GM19099 (cell line): ENCODE data around the gene PRG2.

Source experiments
- POLR2A ChIP-seq: IDR thresholded peaks from 3 replicates; pipeline ENCODE4 v1.6.1; 2011; ENCODE audit warnings: low read depth; ENCODE audit not compliant: insufficient read length; ENCODE audit errors: extremely low read depth

PRG2 gene

DNA sequence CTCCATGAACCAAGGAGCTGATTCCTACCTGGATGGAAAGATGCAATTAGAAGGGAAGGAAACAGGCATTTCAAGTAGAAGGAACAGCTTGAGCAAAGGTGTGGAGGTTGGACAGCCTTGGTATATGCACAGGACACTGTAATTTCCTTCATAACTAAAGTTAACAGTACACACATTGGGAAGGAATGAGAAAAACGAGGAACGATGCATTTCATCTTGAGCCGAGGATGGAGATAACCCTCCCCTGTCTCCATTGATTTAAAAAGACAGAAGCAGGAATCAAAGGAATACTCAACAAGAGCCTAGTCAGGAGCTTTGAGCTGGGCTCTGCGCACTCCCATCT is 2.3 kb upstream of the PRG2 start:
- no peak for TF ChIP-seq POLR2A

DNA sequence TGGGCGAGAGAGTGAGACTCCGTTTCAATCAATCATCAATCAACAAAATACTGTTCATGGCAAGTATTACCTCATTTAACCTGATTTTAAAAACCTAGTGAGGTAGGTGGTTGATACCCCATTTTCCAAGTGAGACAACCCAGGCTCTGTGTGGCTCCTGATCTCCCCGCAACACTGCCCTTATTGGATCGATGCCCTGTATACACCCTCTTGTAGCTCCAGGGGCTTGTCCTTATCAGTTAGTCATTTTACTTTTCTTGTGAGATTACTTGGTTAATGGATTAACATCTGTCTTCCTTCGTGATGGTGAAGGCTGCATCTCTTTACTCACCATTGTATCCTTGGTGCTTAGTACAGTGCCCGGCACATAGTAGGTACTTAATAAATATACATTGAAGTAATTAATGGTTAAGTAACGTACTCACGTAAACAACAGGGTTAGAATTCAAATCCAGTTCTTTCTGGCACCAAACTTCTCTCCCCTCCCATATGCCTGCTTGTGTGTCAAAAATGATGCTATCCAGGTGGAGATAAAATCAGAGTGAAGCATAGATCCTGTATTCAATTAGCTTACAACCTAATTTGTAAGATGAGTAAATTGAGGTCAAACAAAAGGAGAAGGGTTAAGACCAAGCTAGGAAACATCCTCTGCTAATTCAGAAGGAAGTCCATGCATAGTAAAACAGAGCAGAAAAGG is 1.8 kb upstream of the PRG2 start:
- TF ChIP-seq POLR2A: no peak

DNA sequence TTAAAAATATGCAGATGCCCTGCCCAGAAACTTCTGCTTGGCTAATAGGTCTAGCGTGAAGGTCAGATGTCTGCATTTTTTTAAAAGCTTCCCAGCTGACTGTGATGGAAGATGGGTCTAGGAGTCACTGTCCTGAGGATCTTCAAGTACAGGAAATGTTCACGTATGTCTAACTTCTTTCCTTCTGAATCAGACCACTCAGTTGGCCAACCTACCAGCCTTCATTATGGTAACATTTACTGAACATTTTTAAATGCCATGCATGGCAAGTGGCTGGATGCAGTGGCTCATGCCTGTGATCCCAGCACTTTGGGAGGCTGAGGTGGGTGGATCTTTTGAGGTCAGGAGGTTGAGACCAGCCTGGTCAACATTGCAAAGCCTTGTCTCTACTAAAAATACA is 1.1 kb upstream of the PRG2 start:
- no peak for TF ChIP-seq POLR2A

DNA sequence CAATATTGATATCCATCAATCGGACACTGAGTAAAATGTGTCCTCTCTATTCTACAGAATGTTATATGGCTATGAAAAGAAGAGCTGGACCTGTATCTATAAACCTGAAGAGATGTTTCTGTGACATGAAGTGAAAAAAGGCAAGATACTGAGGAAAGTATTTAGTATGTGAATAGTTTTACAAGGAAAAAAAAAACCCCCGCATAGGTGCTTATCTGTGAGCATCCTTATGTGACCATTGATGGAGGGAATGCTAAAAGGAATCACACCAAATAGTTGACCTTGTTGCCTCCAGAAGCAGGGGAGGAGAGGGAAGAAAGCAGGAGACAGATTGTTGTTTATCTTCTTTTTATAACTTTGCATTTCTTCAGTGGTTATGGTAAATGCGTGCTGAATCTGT is 661 bp upstream of the PRG2 start:
- no peak for TF ChIP-seq POLR2A

DNA sequence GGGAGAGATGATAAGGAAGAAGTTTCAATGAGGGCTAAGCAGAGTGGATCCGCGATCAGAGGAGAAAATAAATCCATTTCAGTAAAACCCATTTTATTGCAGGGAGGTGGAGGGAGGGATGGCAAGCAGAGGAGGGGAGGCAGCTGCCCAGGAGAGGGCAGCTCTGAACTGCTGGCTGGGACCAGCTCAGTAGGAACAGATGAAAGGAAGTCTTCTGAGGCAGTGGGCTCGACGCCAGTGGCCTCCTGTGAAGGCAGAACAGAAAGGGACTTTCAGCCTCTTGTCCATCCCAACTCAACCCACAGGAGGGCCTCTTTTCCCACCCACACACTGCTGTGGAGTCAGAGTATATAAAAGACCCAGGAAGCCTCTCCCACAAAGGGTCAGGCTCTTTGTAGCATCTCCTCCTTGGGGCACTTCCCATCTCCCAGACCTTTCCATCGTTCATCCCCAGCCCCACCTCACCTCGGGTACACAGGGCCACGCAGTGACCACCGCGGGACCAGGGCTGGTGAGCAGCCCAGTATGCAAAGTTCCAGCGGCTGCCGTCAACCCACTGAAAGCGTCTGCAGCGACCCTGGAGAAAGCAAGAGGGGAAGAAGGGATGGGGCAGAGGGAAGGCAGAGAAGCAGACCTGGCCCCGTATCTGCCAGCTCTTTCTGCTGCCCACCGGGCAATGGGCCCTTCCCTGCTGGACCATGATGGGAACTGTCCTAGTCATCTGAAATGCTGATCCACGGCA is 3.0 kb downstream of the PRG2 start:
- no peak for TF ChIP-seq POLR2A

DNA sequence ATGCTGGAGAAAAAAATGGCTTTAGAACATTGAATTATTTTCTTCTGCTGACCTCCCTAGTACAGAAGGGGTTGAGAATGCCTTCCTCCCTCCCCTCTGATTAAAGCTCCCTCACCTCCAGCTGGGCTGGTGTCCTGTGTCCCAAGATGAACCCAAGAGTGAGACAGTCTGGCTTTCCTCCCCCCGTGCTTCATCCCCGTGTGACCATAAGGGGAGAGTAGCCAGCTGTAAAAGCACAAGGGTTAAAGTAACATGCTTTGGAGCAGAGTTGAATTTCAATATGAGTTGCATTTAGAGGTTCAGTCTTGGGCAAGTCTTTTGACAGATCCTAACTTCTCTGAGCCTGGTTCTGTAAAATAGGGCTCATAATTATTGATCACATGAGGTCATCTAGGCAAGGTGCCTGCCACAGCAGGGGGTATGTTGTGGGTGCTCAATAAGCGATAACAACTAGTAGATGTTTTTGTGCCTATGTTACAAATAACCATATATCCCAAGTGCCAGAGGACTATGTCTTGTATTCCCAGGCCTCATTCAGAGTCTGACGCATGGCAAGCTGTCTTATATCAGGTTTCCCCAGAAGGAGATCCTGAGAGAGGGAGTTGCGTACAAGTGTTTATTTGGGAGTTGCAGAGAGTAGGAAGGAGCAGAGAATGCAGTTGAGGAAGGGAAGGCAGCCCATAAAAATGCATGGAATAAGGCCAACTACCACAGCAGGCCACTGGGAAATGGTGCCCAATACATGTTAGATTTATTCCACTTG is 4.1 kb downstream of the PRG2 start:
- no peak for TF ChIP-seq POLR2A

DNA sequence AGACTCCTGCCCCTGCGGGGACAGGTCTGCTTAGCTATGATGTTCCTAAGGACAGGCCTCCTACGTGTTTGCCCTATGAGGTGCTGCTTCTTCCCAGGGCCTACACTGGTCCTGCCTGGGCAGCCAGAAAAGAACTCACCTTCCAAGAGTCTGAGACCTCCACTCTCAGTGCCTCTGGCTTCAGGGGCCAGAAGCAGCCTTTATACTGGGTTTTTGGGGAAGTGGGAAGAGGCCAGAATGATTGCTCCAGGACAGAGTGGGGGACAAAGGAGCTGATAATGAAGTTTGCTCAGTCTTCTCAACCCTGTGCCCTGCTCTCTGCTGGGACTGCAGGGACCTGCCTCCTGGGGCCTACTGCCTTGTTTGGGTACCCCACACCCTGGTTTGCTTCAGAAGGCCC is 9.5 kb downstream of the PRG2 start, which contains the start of gene PRG3:
Gene PRG3 (minus strand): TSS at position 176 of the 400 bp plus-strand sequence. CDS start 442 bp downstream, outside the sequence.
- no peak for TF ChIP-seq POLR2A

DNA sequence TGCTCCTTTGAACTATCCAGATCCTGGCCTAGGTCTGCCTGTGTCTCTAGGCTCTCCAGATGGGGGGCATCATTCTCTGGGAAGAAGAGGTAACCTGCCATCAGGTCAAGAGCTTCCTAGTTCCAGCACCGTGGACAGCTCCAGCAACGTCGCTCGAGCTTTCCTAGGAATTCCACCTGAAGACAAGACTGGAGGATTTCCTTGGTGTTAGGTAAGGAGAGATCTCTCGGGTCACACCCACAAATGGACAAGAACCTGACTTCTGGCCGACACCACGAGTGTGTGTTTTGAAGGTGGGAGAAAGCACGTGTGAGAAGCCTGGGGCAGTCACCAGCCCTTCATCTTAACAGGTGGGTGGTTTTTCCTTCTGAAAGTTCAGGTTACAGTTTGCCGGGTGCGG is 10.7 kb downstream of the PRG2 start:
- no peak for TF ChIP-seq POLR2A

DNA sequence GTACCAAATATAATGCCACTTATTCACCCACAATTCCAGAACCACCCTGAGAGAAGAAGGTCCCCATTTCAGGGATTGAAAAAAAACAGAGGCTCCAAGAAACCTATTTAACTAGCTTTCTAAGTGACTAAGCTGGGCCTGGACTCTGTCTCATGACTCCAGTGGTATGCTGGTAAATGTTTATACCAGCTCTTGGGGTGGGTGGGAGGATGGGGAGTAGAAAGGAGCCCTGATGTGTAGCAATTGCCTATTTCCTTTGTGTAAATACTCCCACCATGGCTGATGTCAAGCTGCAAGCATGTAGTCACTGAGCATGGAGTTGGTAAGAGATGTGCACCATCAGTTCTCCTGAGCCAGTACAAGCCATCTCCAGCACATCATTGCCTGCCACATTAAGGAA is 12.3 kb downstream of the PRG2 start:
- TF ChIP-seq POLR2A: no peak

DNA sequence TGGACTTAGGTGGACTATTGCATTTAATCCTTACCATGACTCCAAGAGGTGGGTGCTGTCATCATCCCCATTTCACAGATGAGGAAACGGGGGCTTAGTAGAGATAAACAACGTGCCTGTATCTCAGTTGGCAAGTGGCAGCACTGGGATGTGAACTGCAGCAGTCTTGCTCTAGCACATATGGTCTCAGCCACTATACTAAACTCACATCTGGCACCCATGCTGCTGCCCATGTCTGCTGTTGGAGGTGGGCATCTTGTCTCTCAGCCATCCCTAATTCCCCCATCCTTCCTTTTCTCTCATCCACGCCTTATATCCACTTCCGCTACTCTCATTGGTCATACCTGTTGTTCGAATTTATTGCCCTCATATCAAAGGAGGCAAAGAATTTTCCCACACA is 13.3 kb downstream of the PRG2 start:
- TF ChIP-seq POLR2A: no peak

DNA sequence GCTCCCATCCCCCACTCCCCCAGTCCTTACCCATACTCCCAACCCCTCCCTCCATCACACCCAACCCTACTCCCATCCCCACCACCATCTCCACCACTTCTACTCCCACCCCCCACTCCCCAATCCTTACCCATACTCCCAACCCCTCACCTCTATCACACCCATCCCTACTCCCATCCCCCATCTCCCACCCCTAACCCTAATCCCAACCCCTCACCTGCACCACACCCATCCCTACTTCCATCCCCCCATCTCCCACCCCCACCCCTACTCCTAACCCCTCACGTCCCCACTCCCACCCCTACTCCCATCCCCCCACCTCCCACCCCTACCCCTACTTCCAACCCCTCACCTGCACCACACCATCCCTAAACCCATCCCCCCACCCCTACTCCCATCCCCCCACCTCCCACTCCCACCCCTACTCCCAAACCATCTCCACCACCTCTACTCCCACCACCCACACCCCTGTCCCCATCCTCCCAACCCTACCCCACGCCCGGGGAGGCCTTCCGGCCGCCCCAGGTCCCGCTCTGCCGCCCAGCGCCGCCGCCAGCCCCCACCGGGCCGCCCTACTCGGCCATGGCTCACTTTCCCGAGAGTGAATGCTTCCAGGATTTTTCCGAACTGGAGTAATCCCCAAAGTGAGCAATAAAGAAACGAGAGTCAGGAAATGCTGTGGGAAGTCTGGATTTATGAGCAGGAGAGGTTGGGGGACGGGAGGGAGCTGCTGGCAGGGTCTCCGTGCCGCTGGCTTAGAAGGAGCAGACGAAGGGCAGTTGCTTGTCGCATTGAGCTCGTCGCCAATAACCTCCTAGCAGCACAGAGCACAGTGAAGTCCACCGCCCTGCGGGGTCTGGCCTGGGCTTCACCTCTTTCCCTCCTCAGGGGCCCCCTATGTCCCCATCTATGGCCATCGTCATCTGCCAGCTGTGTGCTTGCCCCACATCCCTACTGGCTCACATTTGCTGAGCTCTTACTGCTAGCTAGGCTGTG is 14.1 kb downstream of the PRG2 start:
- no peak for TF ChIP-seq POLR2A

DNA sequence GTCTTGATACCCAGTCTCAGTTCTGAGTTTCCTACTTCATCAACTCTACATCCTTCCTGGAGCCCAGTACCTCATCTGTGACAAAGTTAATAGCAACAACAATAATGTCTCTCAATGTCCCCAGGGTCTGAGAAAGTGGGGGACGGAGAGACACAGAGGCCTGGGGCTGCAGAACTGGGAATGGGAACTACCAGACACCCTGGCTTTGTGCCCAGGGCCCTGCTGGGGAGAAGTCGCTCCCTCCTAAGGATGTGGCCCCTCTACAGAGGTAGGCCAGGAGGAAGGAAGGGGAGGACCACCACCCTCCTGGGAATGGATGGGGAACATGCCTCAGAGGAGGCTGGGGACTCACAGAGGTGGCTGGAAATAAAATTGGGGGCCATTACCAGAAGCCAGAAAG is 15.0 kb downstream of the PRG2 start:
- no peak for TF ChIP-seq POLR2A

DNA sequence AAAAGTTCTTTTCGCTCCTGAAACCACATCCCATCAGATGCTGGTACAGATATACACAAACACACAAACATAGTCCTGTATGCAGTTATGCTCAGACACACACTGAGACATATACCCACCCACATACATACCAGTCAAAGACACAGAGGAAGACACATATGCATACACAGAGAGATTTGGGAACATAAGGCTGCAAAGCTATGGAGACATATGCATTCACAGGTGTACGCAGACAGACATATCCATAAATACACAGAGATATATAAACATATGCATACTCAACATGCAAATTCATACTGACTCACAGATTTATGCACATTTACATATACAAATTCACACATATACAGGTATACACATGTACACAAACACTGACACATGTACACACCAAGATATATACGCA is 15.5 kb downstream of the PRG2 start:
- TF ChIP-seq POLR2A: no peak

DNA sequence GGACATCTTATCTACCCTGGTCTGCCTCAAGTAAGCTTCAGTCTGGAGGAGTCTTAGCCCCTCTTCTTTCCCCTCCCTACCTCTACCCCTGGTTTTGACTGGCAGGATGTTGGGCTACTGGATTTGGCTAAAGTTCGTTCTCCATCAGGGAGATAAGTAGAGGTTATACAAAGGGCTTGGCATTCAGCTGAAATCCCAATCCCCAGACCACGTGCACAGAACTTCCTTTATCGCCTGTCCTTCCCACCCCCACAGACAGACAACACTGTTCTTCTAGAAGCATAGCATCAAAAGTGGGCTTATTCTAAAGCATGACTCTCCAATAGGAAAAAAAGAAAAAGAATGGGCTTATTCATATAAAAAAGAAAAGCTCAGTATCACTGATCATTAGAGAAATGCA is 17.3 kb downstream of the PRG2 start:
- no peak for TF ChIP-seq POLR2A

DNA sequence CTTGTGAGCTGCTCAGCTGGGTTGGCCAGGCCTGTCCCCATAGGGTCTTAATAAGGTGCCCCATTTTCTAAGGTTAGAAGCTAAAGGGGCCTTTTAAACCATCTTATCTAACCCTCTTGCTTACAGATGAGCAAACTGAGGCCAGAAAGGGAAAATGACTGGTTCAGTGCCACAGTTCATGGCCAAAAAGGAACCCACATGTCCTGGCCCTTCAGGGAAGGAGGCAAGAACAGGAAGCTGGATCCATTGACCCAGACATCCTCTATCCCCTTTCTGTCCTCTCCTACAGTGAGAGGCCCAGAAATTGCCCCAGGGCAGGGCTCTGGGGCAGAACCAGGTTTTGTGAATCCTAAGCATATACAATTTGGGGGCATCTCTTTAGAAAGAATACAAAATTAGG is 19.5 kb downstream of the PRG2 start:
- TF ChIP-seq POLR2A: no peak
